SHP77 (cell line): ENCODE measurements around the gene CWC25.
"Not testable (repeated sequence)": the region's sequence is repeated elsewhere in the genome, so short reads cannot be mapped to it uniquely, and the experiment has no call there.

Source experiments
- DNase-seq, 2 experiments: peaks; one replicate each; lab custom pipeline; 2025; lab: John Stamatoyannopoulos, UW

Gene CWC25

GRCh38 chr17:38852771-38853291 is 27.7 kb upstream of the CWC25 start:
- DNase-seq: no peak

GRCh38 chr17:38851434-38851833 is 26.3 kb upstream of the CWC25 start:
- DNase-seq: no peak

DNA sequence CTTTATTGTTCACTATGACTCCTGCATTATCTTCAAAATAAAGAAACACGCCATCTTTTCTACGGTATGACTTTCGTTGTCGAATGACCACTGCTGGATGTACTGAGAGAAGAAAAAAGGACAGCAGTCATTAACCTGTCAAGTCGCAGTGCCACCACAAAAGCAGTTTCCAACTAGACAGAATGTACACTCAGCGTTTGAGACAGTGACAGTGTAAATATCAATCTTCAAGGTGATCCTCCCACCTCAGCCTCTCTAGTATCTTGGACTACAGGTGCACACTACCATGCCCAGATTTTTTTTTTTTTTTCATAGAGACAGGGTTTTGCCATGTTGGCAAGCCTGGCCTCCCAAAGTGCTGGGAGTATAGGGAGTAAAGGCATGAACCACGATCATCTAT is 25.3 kb upstream of the CWC25 start:
- no peak for DNase-seq

- no peak for DNase-seq
Measured at GRCh38 chr17:38848939-38849605, 24.0 kb upstream of the CWC25 start.

- DNase-seq: no peak
Measured at GRCh38 chr17:38848557-38848891, 23.4 kb upstream of the CWC25 start.

DNA sequence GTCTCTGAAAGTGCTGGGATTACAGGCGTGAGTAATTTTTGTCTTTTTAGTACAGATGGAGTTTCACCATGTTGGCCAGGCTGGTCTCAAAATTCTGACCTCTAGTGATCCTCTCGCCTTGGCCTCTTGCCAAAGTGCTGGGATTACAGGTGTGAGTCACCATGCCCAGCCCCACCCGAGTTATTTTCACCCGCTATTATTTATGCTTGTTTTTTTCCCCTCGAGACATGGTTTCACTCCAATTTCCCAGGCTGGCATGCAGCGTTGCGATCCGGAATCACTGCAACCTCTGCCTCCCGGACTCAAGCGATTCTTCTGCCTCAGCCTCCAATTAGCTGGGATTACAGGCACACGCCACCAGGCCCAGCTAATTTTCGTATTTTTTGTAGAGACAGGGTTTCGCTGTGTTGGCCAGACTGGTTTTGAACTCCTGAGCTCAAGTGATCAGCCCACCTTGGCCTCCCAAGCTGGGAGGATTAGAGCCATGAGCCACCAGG is 19.2 kb upstream of the CWC25 start:
- DNase-seq: no peak

GRCh38 chr17:38825762-38826247 is 684 bp upstream of the CWC25 start:
- no peak for DNase-seq

DNA sequence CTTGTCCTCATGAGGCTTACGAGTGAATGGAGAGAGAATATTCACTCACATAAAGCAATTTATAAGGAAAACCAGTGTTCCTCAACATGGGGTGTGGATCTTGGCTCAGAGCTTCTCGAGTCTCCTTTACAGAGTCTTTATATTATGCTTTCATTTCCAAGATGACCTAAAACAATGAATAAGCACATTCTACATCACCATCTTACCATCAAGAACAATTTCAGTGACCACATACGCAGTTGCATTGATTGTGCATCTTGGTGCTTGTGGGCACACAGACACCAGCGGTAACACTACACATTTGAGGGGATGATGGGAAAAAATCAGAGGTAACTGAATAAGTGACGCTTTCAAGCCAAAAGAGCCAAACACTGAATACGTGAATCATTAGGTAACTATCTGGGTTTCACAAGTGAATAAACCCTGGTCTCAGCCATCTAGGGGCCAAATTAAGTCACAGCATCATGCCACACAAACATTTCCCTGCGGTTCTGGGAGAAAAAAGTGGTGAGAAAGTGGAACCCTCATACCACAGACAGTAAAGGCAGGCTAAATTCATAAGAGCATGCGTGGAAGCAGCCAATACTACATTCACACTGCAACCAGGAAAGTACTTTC is 9.4 kb downstream of the CWC25 start:
- no peak for DNase-seq

- DNase-seq: no peak
Measured at GRCh38 chr17:38809828-38810227, 15.3 kb downstream of the CWC25 start.

- DNase-seq: no peak
Measured at GRCh38 chr17:38800237-38800760, 24.8 kb downstream of the CWC25 start.

GRCh38 chr17:38799501-38800236 is 25.5 kb downstream of the CWC25 start, which contains the start of gene PIP4K2B:
Gene PIP4K2B (minus strand): TSS chr17:38799556. CDS start chr17:38799424, 132 bp downstream.
- DNase-seq: peak; percentile 95 to 98

DNA sequence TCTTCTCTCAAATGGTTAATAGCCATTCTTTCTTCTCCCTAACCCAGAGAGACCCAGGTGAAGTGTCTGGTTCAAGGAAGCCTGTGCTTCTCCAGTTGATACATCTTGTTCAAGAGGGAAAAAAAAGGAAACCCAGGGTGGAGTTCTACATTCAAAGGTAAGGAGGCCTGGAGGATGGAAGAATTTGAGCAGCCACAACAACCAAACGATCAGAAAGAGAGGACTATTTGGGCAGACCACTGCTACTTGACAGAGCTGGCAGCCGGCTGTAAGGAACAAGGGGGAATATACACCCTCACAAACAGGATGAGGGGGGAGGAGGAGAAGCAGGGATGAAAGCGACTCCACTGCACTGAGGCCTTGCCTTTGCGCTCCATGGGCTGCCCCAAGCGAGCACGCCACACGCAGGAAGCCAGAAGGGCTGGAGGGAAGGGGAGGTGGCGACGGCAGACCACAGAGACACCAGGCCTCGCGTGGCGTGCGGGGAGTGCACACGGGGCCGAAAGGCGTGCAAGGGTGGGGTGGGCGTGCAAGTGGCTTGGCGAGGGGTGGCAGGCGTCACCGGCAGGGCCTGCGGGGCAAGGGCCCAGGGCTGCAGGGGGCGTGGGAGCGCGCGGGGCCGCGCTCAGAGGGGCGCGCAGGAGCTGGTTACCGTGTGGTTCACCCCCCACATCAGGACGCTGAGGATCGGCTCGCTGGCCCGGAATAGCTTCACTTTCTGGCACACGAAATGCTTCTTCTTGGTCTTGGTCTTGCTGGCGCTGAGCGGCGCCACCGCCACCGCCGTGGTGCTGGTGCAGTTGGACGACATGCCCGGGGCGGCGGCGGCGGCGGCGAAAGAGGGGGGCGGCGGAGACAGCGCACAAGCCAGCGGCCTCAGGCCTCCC is 26.3 kb downstream of the CWC25 start:
- peak in 1 of 2 experiments; percentile 16 for DNase-seq

DNA sequence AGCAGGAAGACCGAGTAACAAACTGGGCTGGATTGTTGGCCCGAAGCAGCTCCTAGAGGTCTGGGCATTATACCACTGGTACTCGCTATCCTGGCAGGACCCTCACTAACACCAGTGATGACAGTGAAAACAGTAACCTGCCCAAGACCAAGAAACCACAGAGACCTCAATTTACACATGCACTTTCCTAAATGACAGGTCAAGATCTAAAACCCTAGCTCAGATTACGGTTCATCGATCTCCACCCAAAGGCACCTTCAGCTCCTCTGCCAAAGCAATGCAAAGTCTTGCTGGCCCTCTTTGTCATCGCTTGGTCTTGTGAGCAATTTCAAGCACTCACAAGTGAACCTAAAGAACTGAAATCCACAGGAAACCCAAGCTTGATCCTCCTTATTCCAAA is 27.3 kb downstream of the CWC25 start:
- DNase-seq: no peak

DNA sequence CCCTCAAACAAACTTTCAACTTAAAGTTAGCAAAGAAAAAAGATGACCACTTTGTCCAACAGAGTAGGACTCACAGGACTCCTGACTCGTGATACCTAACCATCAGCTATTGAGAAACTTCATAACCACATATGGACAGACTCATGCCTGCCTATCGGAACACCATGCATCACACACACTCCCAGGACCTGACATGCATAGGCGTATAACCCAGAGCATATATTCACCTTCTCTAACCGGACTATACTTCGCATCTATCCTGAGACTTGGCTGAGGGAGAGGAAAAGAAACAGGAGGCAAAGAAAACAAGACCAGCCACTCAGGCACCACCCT is 28.0 kb downstream of the CWC25 start:
- no peak for DNase-seq

DNA sequence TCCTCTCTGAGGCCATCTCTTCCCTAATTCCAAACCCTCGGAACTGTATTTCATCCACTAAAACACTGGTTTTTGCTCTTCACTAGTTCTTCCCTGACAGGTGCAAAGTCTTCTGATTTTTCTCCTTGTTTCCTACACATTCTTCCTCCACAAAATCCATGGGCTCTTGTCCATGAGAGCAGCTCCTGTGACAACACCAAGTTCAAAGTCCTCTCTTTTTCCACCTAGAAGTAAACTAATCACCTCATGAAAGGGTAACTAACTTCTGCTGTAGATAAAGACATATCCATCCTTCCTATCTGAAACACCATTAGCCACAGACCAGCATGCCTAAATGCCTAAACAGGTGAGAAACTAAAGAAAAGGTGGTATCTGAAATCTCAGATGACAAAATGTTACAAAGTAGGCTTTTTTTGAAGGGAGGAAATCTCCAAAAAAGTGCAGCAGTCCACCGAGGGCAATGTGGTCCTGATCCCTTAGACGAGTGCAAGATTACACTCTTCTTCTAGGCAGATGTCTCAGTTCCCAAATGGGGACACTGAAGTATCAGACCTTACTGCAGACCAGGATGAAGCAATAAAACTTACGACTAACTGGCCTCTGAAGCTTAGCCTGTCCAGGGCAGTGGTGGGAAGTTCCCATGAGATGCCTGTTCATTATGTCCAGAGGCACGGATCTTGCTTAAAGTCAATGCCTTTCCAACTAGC is 28.5 kb downstream of the CWC25 start:
- DNase-seq: no peak

GRCh38 chr17:38794221-38794620 is 30.9 kb downstream of the CWC25 start:
- no peak for DNase-seq

DNA sequence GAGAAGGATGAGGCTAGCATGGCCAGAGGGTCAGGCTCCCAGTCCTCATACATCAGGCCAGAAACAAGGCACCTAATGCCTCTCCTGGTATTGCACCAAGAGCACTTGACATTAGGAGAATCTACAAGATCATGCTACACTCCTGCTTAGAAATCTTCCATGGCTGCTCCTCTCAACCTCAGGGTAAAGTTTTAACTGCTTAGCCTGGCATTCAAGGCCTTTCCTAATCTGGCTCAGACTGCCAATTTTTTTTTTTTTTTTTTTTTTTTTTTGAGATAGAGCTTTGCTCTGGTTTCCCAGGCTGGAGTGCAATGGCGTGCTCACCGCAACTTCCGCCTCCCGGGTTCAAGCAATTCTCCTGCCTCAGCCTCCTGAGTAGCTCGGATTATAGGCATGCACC is 34.0 kb downstream of the CWC25 start:
- no peak for DNase-seq

GRCh38 chr17:38790148-38790707 is 34.9 kb downstream of the CWC25 start:
- not testable (repeated sequence) for DNase-seq

GRCh38 chr17:38789185-38789584 is 35.9 kb downstream of the CWC25 start:
- DNase-seq: no peak

- not testable (repeated sequence) for DNase-seq
Measured at GRCh38 chr17:38787999-38788398, 37.1 kb downstream of the CWC25 start.

- no peak for DNase-seq
Measured at GRCh38 chr17:38786372-38786771, 38.7 kb downstream of the CWC25 start.
